Measurements from ENCODE around the gene DDX11. TPM values are rescaled to one million over a fixed set of nuclear protein-coding genes. Genes with fewer than 3 reads are reported as not detected.
"Not testable (repeated sequence)": the region's sequence is repeated elsewhere in the genome, so short reads cannot be mapped to it uniquely, and the experiment has no call there.

DDX11 gene
- 15.9 and 28.9 TPM in 2 replicates for total RNA-seq

DNA sequence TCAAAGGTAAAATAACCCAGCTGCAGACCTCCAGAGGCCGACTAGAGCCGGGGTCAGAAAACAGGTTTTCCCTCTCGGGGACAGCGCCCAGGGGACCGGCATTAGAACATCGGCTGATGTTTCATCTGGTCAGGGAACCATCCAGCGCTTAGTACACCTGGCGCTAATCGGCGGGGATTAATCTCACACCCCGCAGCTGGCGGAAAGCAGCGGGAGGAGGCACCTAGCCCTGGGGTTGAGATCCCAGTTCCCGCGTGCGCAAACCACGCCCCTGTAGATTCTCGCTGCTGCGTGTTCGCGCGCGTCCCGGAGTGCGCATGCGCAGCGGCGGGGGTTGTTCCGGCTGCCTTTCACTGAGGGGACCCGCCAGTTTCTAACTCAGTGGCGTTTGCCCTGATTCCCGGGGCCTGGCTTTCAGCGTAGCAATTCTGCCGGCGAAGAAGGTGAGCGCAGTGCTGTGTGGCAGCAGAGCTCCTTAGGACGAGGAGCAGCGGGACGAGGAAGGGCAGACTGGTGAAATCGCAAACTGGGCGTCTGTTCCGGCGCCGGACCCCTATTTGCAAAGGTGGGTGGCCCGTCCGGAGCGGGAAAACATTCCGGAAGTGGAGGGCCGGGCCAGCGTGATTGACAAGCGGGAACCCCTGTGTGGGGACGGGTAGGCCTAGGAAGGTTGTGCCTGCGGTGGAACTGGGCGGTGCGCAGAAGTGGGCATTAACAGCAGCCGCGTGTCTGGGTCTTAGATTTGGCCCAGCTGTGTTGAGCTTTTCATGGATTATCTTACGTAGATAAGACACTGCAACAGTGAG is at the start of gene DDX11:
TSS of gene DDX11 (plus strand) at position 334 of the 806 bp plus-strand sequence. CDS start 4,534 bp downstream, outside the sequence.
- not testable (repeated sequence) for H3K9me3 ChIP-seq (ENCODE audit: low read depth, low read length); H3K27me3 ChIP-seq (ENCODE audit: insufficient read depth, low read length); H4K20me1 ChIP-seq (ENCODE audit: insufficient read depth, low read length); H3K36me3 ChIP-seq (ENCODE audit: insufficient read depth, low read length)
- Histone ChIP-seq H2AFZ (ENCODE audit: low read length) (peak within 1 kb of the TSS; percentile 96), H3K4me1 (ENCODE audit: insufficient read depth, low read length) (peaks cover 14% of the 10 kb centered on the region), H3K4me3 (ENCODE audit: insufficient read depth, low read length) (peak within 1 kb of the TSS; percentile 76), H3K4me2 (ENCODE audit: insufficient read depth, low read length) (peak within 1 kb of the TSS; percentile 92), H3K27ac (ENCODE audit: low read depth, low read length) (peak within 1 kb of the TSS; percentile 76), H3K79me2 (ENCODE audit: insufficient read depth, low read length) (peaks cover 13% of the 10 kb centered on the region)
- peak; percentile 98 for DNase-seq (ENCODE audit: insufficient read length, low spot score, missing footprints)

DNA sequence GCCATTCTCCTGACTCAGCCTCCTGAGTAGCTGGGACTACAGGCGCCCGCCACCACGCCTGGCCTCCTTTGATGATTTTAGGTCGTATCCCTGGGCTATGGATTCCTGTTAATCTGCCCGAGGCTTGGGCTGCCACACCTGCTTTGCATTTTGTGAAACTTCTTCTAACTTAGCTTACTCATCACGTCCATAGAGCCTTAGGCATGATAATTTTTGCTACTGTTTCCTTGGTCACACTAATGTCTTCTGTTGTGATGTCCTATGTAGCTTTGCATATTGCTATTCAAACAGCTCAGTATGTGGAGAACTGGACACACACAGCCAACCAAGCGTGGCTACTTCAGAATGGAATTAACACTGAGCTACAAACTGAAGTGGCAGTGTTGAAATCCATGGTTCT is 47.5 kb upstream of the DDX11 start:
- TF ChIP-seq, protein P1, sequence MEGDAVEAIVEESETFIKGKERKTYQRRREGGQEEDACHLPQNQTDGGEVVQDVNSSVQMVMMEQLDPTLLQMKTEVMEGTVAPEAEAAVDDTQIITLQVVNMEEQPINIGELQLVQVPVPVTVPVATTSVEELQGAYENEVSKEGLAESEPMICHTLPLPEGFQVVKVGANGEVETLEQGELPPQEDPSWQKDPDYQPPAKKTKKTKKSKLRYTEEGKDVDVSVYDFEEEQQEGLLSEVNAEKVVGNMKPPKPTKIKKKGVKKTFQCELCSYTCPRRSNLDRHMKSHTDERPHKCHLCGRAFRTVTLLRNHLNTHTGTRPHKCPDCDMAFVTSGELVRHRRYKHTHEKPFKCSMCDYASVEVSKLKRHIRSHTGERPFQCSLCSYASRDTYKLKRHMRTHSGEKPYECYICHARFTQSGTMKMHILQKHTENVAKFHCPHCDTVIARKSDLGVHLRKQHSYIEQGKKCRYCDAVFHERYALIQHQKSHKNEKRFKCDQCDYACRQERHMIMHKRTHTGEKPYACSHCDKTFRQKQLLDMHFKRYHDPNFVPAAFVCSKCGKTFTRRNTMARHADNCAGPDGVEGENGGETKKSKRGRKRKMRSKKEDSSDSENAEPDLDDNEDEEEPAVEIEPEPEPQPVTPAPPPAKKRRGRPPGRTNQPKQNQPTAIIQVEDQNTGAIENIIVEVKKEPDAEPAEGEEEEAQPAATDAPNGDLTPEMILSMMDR (IDR thresholded peaks at IDR 0.05; ENCODE audit: extremely low read depth, low read depth, low read length), result no peak
- H3K36me3 ChIP-seq (ENCODE audit: insufficient read depth, low read length), result no peaks in the 10 kb centered on the region
- H3K79me2 ChIP-seq (ENCODE audit: insufficient read depth, low read length), result no peaks in the 10 kb centered on the region
- no peak overlapping the region for H3K27ac ChIP-seq (ENCODE audit: low read depth, low read length)
- no peak for DNase-seq (ENCODE audit: insufficient read length, low spot score, missing footprints)
- no peaks in the 10 kb centered on the region for H3K4me1 ChIP-seq (ENCODE audit: insufficient read depth, low read length)
- no peaks in the 10 kb centered on the region for H4K20me1 ChIP-seq (ENCODE audit: insufficient read depth, low read length)
- no peak overlapping the region for H3K4me3 ChIP-seq (ENCODE audit: insufficient read depth, low read length)
- H3K9me3 ChIP-seq (ENCODE audit: low read depth, low read length), result no peaks in the 10 kb centered on the region
- H3K27me3 ChIP-seq (ENCODE audit: insufficient read depth, low read length), result peaks cover 8% of the 10 kb centered on the region
- H2AFZ ChIP-seq (ENCODE audit: low read length), result no peak overlapping the region
- H3K4me2 ChIP-seq (ENCODE audit: insufficient read depth, low read length), result no peak overlapping the region

DNA sequence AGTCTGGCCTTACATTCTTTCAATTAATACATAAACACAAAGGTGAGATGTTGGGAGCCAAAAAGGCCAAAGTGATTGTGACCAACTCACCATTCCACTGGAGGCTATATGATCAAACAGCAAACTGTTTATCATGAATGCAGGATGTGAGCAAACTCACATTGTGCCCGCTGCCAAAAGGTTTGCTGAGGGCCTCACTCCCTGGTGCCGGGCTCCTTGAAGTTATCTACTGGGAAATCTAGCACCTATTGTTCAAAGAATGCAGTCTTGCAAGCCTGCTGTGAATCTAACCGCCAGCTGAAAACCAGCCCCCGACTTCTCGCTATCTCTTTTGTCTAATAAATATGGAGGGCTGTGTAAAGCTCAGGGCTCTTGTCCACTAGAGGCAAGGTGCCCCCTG is 46.7 kb upstream of the DDX11 start:
- not testable (repeated sequence) for H3K36me3 ChIP-seq (ENCODE audit: insufficient read depth, low read length); H3K9me3 ChIP-seq (ENCODE audit: low read depth, low read length); H3K4me1 ChIP-seq (ENCODE audit: insufficient read depth, low read length); H2AFZ ChIP-seq (ENCODE audit: low read length); H3K79me2 ChIP-seq (ENCODE audit: insufficient read depth, low read length); H3K27me3 ChIP-seq (ENCODE audit: insufficient read depth, low read length); H3K27ac ChIP-seq (ENCODE audit: low read depth, low read length); H3K4me2 ChIP-seq (ENCODE audit: insufficient read depth, low read length); DNase-seq (ENCODE audit: insufficient read length, low spot score, missing footprints); H3K4me3 ChIP-seq (ENCODE audit: insufficient read depth, low read length); H4K20me1 ChIP-seq (ENCODE audit: insufficient read depth, low read length)

DNA sequence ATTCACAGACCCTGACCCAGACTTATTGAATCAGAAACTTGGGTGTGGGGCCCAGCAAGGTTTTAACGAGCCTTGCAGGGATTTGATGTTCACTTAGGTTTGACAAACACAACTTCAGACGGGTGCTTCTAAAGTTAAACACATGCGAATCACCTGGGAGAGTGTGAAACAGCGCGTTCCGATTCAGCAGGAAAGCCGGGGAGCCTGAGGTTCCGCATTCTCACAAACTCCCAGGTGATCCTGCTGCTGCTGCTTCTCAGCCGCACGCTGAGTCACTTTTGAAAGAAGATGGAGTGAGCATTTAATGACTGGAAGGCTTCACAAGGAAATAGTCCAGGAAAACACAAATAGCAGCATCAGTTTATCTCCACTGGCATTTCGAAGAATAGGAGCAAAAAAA is 44.2 kb upstream of the DDX11 start:
- no peaks in the 10 kb centered on the region for H4K20me1 ChIP-seq (ENCODE audit: insufficient read depth, low read length)
- no peaks in the 10 kb centered on the region for H3K79me2 ChIP-seq (ENCODE audit: insufficient read depth, low read length)
- H3K36me3 ChIP-seq (ENCODE audit: insufficient read depth, low read length), result no peaks in the 10 kb centered on the region
- TF ChIP-seq, protein P1 (IDR thresholded peaks at IDR 0.05; ENCODE audit: extremely low read depth, low read depth, low read length), result no peak
- DNase-seq (ENCODE audit: insufficient read length, low spot score, missing footprints), result no peak
- H3K9me3 ChIP-seq (ENCODE audit: low read depth, low read length), result no peaks in the 10 kb centered on the region
- no peak overlapping the region for H3K4me2 ChIP-seq (ENCODE audit: insufficient read depth, low read length)
- H3K4me3 ChIP-seq (ENCODE audit: insufficient read depth, low read length), result no peak overlapping the region
- peaks cover 5% of the 10 kb centered on the region for H3K4me1 ChIP-seq (ENCODE audit: insufficient read depth, low read length)
- no peak overlapping the region for H2AFZ ChIP-seq (ENCODE audit: low read length)
- no peak overlapping the region for H3K27ac ChIP-seq (ENCODE audit: low read depth, low read length)
- H3K27me3 ChIP-seq (ENCODE audit: insufficient read depth, low read length), result no peaks in the 10 kb centered on the region

DNA sequence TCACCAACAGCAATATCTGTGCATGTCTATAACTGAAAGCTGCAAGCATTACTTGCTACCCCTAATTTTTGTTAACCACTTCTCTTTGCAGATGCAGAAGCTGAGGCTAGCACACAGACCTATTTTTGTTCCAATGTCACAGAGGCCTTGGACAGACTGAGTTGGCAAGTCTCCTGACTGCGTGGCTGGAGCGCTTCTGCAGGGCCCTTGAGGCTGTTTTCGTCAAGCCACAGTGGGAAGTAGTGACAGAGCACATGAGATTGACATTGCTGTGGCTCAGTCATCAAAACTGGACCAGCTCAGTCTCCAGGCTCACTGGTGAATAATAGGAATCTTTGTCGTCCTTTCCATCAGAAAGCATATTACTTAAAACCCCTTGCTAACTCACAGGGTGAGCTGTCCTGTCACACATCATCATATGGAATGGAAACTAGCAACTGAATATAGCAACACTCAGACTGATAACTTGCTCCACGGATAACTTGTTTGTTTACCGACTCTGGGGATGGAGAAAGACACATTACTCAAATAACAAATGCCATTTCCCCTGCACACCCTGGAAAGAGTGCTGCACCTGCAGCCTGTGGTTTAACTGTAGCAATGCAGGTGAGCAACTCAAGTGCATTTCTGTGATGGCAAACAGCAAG is 43.6 kb upstream of the DDX11 start:
- H3K27me3 ChIP-seq (ENCODE audit: insufficient read depth, low read length), result no peaks in the 10 kb centered on the region
- H3K4me3 ChIP-seq (ENCODE audit: insufficient read depth, low read length), result no peak overlapping the region
- no peak overlapping the region for H3K4me2 ChIP-seq (ENCODE audit: insufficient read depth, low read length)
- H2AFZ ChIP-seq (ENCODE audit: low read length), result no peak overlapping the region
- TF ChIP-seq, protein P1 (IDR thresholded peaks at IDR 0.05; ENCODE audit: extremely low read depth, low read depth, low read length), result no peak
- H3K9me3 ChIP-seq (ENCODE audit: low read depth, low read length), result no peaks in the 10 kb centered on the region
- no peaks in the 10 kb centered on the region for H3K36me3 ChIP-seq (ENCODE audit: insufficient read depth, low read length)
- H4K20me1 ChIP-seq (ENCODE audit: insufficient read depth, low read length), result no peaks in the 10 kb centered on the region
- peaks cover 5% of the 10 kb centered on the region for H3K4me1 ChIP-seq (ENCODE audit: insufficient read depth, low read length)
- no peak overlapping the region for H3K27ac ChIP-seq (ENCODE audit: low read depth, low read length)
- DNase-seq (ENCODE audit: insufficient read length, low spot score, missing footprints), result no peak
- no peaks in the 10 kb centered on the region for H3K79me2 ChIP-seq (ENCODE audit: insufficient read depth, low read length)
